CD4-positive, alpha-beta T cell treated with Interleukin-1 beta for 1 hour (primary cell): ENCODE measurements around the gene SH3BP4.

Source experiments
- DNase-seq, 2 donors: peaks; one replicate each; pipeline ENCODE4 v3.0.0-alpha.2; 2020 to 2022

The SH3BP4 gene

GRCh38 chr2:234968631-234969305, 17.0 kb downstream of the SH3BP4 start:
- DNase-seq = no peak

GRCh38 chr2:234969306-234970098, 17.7 kb downstream of the SH3BP4 start:
- no peak for DNase-seq

GRCh38 chr2:234970099-234970440, 18.3 kb downstream of the SH3BP4 start:
- no peak for DNase-seq

DNA sequence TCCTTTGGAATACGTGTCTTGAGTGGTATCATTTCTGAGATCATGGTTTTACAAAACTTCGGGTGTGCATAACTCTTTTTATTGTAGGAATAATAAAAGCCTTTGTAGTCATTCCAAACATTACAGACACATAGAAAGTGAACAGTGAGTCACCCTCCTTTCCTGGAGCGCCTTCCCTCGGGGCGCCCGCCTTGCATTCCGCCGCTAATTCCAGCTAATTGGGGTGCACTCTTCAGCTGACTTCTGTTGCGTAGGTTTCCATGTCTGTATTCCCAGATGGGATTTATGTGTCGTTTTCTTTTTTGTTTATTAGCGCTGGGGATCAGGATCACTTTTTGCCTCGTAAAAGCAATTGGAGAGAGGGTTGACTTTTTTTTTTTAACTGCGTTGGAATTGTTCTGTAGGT, 18.7 kb downstream of the SH3BP4 start:
- DNase-seq = no peak

DNA sequence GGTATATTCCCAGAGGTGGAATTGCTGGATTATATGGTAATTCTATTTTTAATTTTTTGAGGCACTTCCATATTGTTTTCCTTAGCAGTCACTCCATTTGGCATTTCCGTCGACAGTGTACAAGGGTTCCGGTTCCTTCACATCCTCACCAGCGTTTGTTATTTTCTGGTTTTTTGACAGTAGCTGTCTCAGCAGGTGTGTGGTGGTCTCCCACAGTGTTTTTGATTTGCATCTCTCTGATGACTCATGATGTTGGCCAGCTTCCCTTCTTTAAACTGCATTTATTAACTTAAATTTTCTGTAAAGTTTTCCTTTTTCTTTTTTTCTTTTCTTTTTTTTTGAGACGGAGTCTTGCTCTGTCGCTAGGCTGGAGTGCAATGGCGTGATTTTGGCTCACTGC, 19.7 kb downstream of the SH3BP4 start:
- DNase-seq = no peak

- no peak for DNase-seq
These were observed 21.2 kb downstream of the SH3BP4 start for GRCh38 chr2:234973008-234973407.

DNA sequence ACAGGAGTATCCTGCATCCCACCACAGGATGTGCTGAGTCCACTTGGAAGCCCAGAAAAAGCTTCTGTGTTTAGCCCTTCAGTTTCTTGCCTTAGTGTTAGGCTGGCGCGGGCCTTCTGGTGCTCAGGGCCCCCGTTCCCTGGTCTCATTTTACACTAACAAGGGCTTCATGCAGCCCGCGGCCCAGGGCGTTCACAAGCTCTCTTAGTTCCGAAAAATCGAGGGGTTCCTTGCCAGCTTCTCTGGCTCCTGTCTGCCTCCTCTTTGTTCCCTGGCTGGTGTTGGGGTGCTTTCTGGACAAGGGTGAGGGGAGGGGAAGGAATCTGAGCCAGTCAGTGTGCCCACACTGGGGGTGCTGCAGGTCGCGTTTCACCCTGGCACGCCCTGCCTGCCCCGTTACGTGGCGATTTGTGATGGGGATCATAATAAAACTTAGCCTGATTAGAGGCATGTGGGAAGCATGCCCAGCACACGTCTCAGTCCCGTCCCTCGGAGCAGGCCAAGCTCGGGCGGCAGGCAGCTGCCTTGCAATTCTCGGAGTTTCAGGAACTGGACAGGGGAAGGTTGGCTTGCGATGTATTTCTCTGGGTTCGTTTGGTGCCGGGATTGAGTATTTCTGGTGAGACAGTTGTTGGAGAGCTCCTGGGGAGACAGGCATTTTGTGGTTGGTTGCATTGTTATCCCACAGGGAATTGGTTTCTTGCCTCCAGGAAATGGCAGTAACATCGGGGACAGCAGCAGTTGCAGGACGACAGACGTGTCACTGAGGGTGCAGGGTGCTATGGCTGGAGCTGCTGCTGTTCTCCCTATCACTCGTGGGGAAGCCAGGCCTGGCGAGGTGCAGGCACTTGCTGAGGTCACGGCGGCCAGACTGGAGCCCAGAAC, 22.9 kb downstream of the SH3BP4 start:
- no peak for DNase-seq

GRCh38 chr2:234975611-234976010, 23.8 kb downstream of the SH3BP4 start:
- no peak for DNase-seq

DNA sequence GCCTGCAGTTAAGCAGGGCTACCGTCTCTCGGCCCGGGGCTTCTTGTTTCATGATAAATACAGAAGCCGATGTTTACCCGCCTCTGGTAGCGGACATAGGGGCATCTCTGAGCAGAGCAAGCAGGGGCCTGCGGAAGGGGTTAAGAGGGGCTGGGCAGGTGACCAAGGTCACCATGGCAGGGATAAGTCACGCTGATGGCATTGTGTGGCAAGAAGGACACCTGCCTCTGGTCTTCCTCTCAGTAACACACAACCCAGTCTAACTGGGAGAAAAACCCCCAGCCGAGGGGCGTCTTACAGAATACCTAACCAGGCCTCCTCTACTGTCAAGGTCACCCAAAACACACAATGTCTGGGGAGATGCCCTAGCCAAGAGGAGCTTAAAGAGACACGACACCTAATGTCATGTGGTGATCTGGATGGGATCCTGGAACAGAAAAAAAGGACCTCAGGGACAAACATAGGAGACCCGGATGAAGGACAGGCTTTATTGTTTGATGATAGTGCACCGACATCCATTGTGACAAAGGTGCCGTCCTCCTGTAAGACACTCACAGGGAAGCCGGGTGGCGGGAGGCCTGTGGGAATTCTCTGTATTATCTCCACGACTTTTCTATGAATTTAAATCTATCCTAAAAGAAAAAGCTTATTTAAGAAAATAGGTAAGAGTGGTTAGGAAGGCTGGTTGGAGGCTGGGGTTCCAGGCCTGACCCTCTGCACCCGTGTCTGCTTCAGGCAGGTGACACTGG, 24.8 kb downstream of the SH3BP4 start:
- no peak for DNase-seq

DNA sequence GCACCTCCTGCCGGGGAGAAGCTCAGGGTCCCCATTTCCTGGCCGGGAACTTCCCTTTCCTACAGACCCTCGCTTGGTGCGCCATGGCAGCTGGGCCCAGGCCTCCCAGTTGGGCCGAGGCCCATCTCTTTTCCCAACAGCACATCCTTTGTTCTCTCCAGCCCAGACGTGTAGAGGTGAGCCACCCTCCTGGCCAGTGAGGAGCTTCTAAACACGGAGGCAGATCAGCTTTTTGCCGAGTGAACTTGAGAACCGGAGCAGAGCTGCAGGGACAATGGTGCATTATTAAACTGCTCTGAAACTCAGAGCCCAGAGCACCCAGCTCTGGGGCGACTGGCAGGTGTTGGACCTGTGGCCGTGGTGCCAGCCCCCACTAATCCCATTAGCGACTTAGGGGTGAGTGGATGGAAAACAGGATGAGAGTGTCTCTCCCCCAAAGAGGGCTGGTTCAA, 25.4 kb downstream of the SH3BP4 start:
- no peak for DNase-seq

DNA sequence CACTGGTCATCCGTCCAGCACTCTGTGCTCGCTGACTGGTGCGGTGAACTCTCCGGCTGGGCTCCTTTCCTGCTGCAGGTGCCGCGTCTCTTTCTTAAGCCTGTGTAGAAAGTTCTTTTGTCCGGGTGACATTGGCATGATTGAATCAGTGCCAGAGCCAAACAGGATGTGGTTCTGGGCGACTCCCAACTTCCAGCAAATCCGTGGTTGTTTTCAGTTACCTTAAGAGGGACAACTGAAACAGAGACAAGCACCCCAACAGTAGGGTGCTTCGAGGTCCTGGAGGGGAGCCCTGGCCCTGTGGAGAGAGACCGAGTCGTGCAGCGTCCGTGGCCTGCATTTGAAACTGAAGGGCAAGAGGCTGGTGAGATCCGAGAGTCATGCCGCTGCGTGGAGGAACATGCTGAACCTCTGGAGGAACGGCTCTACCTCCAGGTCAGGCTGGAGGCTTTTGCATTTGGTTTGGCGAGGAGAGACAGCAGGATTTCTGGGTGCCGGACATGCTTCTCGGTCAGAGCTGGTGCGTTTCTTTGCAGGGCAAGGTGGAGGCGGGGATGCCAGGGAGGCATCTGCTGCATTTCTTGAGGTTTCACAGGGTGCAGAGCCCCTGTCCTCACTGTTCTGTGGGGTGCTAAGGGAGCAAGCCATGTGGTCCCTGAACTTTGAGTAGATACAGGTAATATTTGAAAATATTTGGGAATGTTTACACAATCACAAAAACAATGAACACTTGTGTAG, 26.8 kb downstream of the SH3BP4 start:
- no peak for DNase-seq

- DNase-seq = no peak
These were observed 27.7 kb downstream of the SH3BP4 start for GRCh38 chr2:234979204-234980167.

- DNase-seq = no peak
These were observed 28.8 kb downstream of the SH3BP4 start for GRCh38 chr2:234980451-234981187.

- DNase-seq = no peak
These were observed 29.6 kb downstream of the SH3BP4 start for GRCh38 chr2:234981197-234982095.

GRCh38 chr2:234982096-234982834, 30.4 kb downstream of the SH3BP4 start:
- DNase-seq = no peak

DNA sequence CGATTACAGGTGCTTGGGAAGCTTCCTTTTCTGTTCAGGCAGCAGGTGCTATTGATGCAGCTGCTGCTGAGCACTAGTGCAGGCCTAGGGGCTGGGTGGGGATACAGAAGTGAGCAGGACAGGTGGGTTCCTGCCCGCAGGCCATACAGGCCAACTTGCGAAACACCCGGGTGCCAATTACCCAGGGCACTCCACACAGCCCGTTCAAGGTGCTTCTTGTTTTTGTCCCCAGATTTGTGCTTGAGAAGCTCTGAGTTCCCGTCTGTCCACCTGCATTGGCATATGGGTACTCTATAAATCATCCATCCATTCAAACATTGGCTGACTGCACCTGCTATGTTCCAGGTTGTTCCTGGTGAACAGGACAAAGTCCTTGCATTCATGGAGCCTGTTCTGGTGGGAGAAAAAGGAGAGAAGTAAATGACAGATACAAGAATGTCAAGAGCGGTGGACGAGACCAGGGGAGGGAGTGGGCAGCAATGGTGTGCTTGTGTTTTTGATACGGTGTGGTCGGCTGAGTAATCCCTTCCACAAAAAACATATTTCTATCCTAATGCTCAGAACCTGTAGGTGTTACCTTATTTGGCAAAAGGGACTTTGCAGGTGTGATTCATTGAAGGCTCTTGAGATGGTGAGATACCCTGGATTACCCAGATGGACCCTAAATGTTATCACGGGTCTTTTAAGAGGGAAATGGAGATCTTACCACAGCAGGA, 31.4 kb downstream of the SH3BP4 start:
- no peak for DNase-seq

GRCh38 chr2:234985608-234986245, 33.9 kb downstream of the SH3BP4 start:
- DNase-seq = no peak
